GM12872 (cell line): ENCODE data around the gene MITF.

Source experiments
- CTCF ChIP-seq: IDR thresholded peaks from 3 replicates; pipeline ENCODE4 v1.5.1; 2011; ENCODE audit warnings: low read depth, mild to moderate bottlenecking, low read length, moderate library complexity; ENCODE audit not compliant: insufficient read depth

The MITF gene

GRCh38 chr3:69811452-69812401 lies 72.5 kb downstream of the MITF start:
- no peak for TF ChIP-seq CTCF

- TF ChIP-seq CTCF: no peak
Observed at GRCh38 chr3:69815970-69816369, 76.7 kb downstream of the MITF start.

- no peak for TF ChIP-seq CTCF
Observed at GRCh38 chr3:69817988-69818387, 78.7 kb downstream of the MITF start.

- no peak for TF ChIP-seq CTCF
Observed at GRCh38 chr3:69819282-69819681, 80.0 kb downstream of the MITF start.

- TF ChIP-seq CTCF: no peak
Observed at GRCh38 chr3:69821133-69821532, 81.9 kb downstream of the MITF start.

GRCh38 chr3:69823743-69824142 lies 84.5 kb downstream of the MITF start:
- TF ChIP-seq CTCF: no peak

GRCh38 chr3:69825446-69825845 lies 86.2 kb downstream of the MITF start:
- no peak for TF ChIP-seq CTCF
